H9 (cell line): ENCODE results near the gene SSNA1. TPM values are rescaled to one million over a fixed set of nuclear protein-coding genes. Genes with fewer than 3 reads are reported as not detected.

Experiments used
- DNase-seq: peaks from one replicate; pipeline ENCODE4 v3.0.0-alpha.2; 2017
- H2AFZ ChIP-seq: one replicate; pipeline ENCODE4 v1.6.1; 2013; ENCODE audit warnings: mild to moderate bottlenecking, low read length, control low read depth, moderate library complexity
- H2AK5ac ChIP-seq: 2 replicates; pipeline ENCODE4 v1.6.1; 2013; ENCODE audit warnings: low read length, control low read depth, mixed read lengths; ENCODE audit not compliant: insufficient read length
- H2BK120ac ChIP-seq: one replicate; pipeline ENCODE4 v1.6.1; 2013; ENCODE audit warnings: low read depth, mild to moderate bottlenecking, low read length, control low read depth, inconsistent platforms; ENCODE audit not compliant: poor library complexity, severe bottlenecking
- H2BK12ac ChIP-seq: 2 replicates; pipeline ENCODE4 v1.6.1; 2013; ENCODE audit warnings: low read length, control low read depth, mixed read lengths, low read depth; ENCODE audit not compliant: insufficient read length
- H2BK15ac ChIP-seq: 2 replicates; pipeline ENCODE4 v1.6.1; 2013; ENCODE audit warnings: low read depth, low read length, control low read depth
- H2BK20ac ChIP-seq: one replicate; pipeline ENCODE4 v1.6.1; 2013; ENCODE audit warnings: low read depth, mild to moderate bottlenecking, low read length, control low read depth, inconsistent platforms; ENCODE audit not compliant: poor library complexity, severe bottlenecking
- H2BK5ac ChIP-seq: 2 replicates; pipeline ENCODE4 v1.6.1; 2013; ENCODE audit warnings: low read length, control low read depth, mixed read lengths; ENCODE audit not compliant: insufficient read length
- H3K14ac ChIP-seq: 2 replicates; pipeline ENCODE4 v1.6.1; 2013; ENCODE audit warnings: low read length, control low read depth; ENCODE audit not compliant: insufficient read depth
- H3K18ac ChIP-seq: 2 replicates; pipeline ENCODE4 v1.6.1; 2013; ENCODE audit warnings: low read depth, mild to moderate bottlenecking, mixed read lengths, low read length, control low read depth; ENCODE audit not compliant: insufficient read length
- H3K23ac ChIP-seq: 2 replicates; pipeline ENCODE4 v1.6.1; 2013; ENCODE audit warnings: low read length, control low read depth, mixed read lengths, low read depth; ENCODE audit not compliant: insufficient read length
- H3K23me2 ChIP-seq: 2 replicates; pipeline ENCODE4 v1.6.1; 2013; ENCODE audit warnings: low read depth, mild to moderate bottlenecking, mixed read lengths, low read length, control low read depth; ENCODE audit not compliant: insufficient read length, poor library complexity, severe bottlenecking
- H3K27ac ChIP-seq: 2 replicates; pipeline ENCODE4 v1.5.1; 2013; ENCODE audit warnings: low read length, control low read depth, mixed read lengths, low read depth; ENCODE audit not compliant: insufficient read length
- H3K27me3 ChIP-seq: 2 replicates; pipeline ENCODE4 v1.6.1; 2013; ENCODE audit warnings: low read length, control low read depth, inconsistent platforms; ENCODE audit not compliant: insufficient read depth
- H3K4ac ChIP-seq: 2 replicates; pipeline ENCODE4 v1.6.1; 2013; ENCODE audit warnings: low read depth, mild to moderate bottlenecking, control low read depth, inconsistent platforms, low read length, moderate library complexity
- H3K4me1 ChIP-seq: 2 replicates; pipeline ENCODE4 v1.6.1; 2013; ENCODE audit warnings: low read length, control low read depth, inconsistent platforms; ENCODE audit not compliant: insufficient read depth
- H3K4me2 ChIP-seq: 2 replicates; pipeline ENCODE4 v1.6.1; 2013; ENCODE audit warnings: low read length, control low read depth, mixed read lengths; ENCODE audit not compliant: insufficient read length, insufficient read depth
- H3K56ac ChIP-seq: 2 replicates; pipeline ENCODE4 v1.6.1; 2013; ENCODE audit warnings: low read depth, mild to moderate bottlenecking, mixed read lengths, low read length, control low read depth; ENCODE audit not compliant: insufficient read length
- H3K79me1 ChIP-seq: 2 replicates; pipeline ENCODE4 v1.6.1; 2013; ENCODE audit warnings: low read depth, mild to moderate bottlenecking, moderate library complexity, low read length, control low read depth, inconsistent platforms; ENCODE audit not compliant: insufficient read depth, poor library complexity, severe bottlenecking
- H3K79me2 ChIP-seq: 2 replicates; pipeline ENCODE4 v1.6.1; 2013; ENCODE audit warnings: low read length, control low read depth, inconsistent platforms; ENCODE audit not compliant: insufficient read depth
- H3K9ac ChIP-seq: 2 replicates; pipeline ENCODE4 v1.6.1; 2013; ENCODE audit warnings: low read length, control low read depth, mixed read lengths; ENCODE audit not compliant: insufficient read length; ENCODE audit errors: extremely low read depth
- H3K9me3 ChIP-seq: one replicate; pipeline ENCODE4 v1.6.1; 2013; ENCODE audit warnings: low read depth, low read length, inconsistent platforms; ENCODE audit not compliant: control insufficient read depth
- H3T11ph ChIP-seq: one replicate; pipeline ENCODE4 v1.6.1; 2013; ENCODE audit warnings: mild to moderate bottlenecking, low read length, control low read depth, inconsistent platforms
- H4K20me1 ChIP-seq: one replicate; pipeline ENCODE4 v1.6.1; 2013; ENCODE audit not compliant: control insufficient read depth, insufficient read length, insufficient read depth
- H4K5ac ChIP-seq: 2 replicates; pipeline ENCODE4 v1.6.1; 2013; ENCODE audit warnings: low read depth, mild to moderate bottlenecking, mixed read lengths, low read length, control low read depth; ENCODE audit not compliant: insufficient read length
- H4K8ac ChIP-seq: replicated peaks from 2 replicates; pipeline ENCODE4 v1.6.1; 2013; ENCODE audit warnings: low read length, control low read depth, mixed read lengths, low read depth; ENCODE audit not compliant: insufficient read length
- H4K91ac ChIP-seq: 2 replicates; pipeline ENCODE4 v1.6.1; 2013; ENCODE audit warnings: low read depth, mild to moderate bottlenecking, moderate library complexity, mixed read lengths, low read length, control low read depth; ENCODE audit not compliant: insufficient read length
- H3K27ac Mint-ChIP-seq, 3 experiments: 2 replicates in 2 of 3; 3 replicates in 1 of 3; pipeline ENCODE4 v1.8.0; 2020 to 2021; ENCODE audit warnings: mixed read lengths in 3 of 3, mild to moderate bottlenecking in 1 of 3, moderate library complexity in 1 of 3
- H3K27me3 Mint-ChIP-seq: 2 replicates; pipeline ENCODE4 v1.8.0; 2021; ENCODE audit warnings: low read depth, mild to moderate bottlenecking, moderate library complexity, mixed read lengths
- H3K36me3 Mint-ChIP-seq, 3 experiments: 2 replicates in 2 of 3; 3 replicates in 1 of 3; pipeline ENCODE4 v1.8.0; 2020 to 2021; ENCODE audit warnings: low read depth in 3 of 3, mixed read lengths in 3 of 3; ENCODE audit not compliant: insufficient read depth in 1 of 3
- H3K4me1 Mint-ChIP-seq, 2 experiments: 2 replicates each; pipeline ENCODE4 v1.8.0; 2020; ENCODE audit warnings: mixed read lengths in 2 of 2
- H3K4me3 Mint-ChIP-seq, 2 experiments: 2 replicates in 1 of 2; 3 replicates in 1 of 2; pipeline ENCODE4 v1.8.0; 2020 to 2021; ENCODE audit warnings: mild to moderate bottlenecking in 2 of 2, mixed read lengths in 2 of 2, moderate library complexity in 1 of 2
- H3K9me3 Mint-ChIP-seq, 2 experiments: 2 replicates in 1 of 2; 3 replicates in 1 of 2; pipeline ENCODE4 v1.8.0; 2020; ENCODE audit warnings: mild to moderate bottlenecking in 2 of 2, mixed read lengths in 2 of 2, moderate library complexity in 1 of 2
- WGBS: extraction: QIAGEN DNeasy Blood & Tissue Kit; methylation state at CpG from one replicate; pipeline ENCODE4 v1.1.7; 2013; ENCODE audit warnings: missing lambda C conversion rate, low lambda C conversion rate, mixed read lengths; ENCODE audit not compliant: insufficient read length; ENCODE audit errors: extremely low coverage; 5-methylcytosine and 5-hydroxymethylcytosine counted together
- total RNA-seq: library from RNA; stranded (reverse); gene quantifications from 2 replicates; pipeline ENCODE4 v1.2.1, GENCODE V29; 2021
- TF ChIP-seq, protein P1 (sequence below): fragments of 200-600 bp; sonication (generic); conservative IDR thresholded peaks from 3 replicates; pipeline ENCODE4 v1.8.0; 2021; ENCODE audit warnings: antibody characterized with exemption, mild to moderate bottlenecking

SSNA1 gene
- total RNA-seq, 1 experiment from 2014 or later = 69.2 TPM

- no peak within 1 kb of the TSS for H2AFZ ChIP-seq
- no peaks in the 10 kb centered on the region for H3K9me3 ChIP-seq
- H3K14ac ChIP-seq = no peak within 1 kb of the TSS
- H4K5ac ChIP-seq = no peak within 1 kb of the TSS
- Mint-ChIP-seq H3K9me3 (no peaks in the 10 kb centered on the region), H3K27ac (no peak within 1 kb of the TSS; a peak in 1 of 7 replicates), H3K27me3 (peaks cover 86% of the 10 kb centered on the region), H3K4me3 (peak within 1 kb of the TSS; percentile 61 to 80), H3K4me1 (peaks cover 3 to 6% of the 10 kb centered on the region in 2 experiments), H3K36me3 (no peaks in the 10 kb centered on the region)
- no peak within 1 kb of the TSS for H2AK5ac ChIP-seq
- peak within 1 kb of the TSS; percentile 68 for H3K4me2 ChIP-seq
- H2BK12ac ChIP-seq = no peak within 1 kb of the TSS
- no peak within 1 kb of the TSS for H3K4ac ChIP-seq
- no peak for DNase-seq
- no peak within 1 kb of the TSS for H3K23ac ChIP-seq
- H3K56ac ChIP-seq = no peak within 1 kb of the TSS
- H2BK15ac ChIP-seq = no peak within 1 kb of the TSS; the same call in 1 of the 2 replicates
- H3K18ac ChIP-seq = no peak within 1 kb of the TSS
- no peaks in the 10 kb centered on the region for H3K4me1 ChIP-seq
- H2BK5ac ChIP-seq = no peak within 1 kb of the TSS
- no peak within 1 kb of the TSS for H2BK120ac ChIP-seq
- no peak within 1 kb of the TSS for H2BK20ac ChIP-seq
- H3K9ac ChIP-seq = no peak within 1 kb of the TSS
- H3K23me2 ChIP-seq = peaks cover 4% of the 10 kb centered on the region
- no peak within 1 kb of the TSS for H3K27ac ChIP-seq
- H3K79me1 ChIP-seq = no peaks in the 10 kb centered on the region
- no peak within 1 kb of the TSS for H4K8ac ChIP-seq
- no peak within 1 kb of the TSS for H4K91ac ChIP-seq
- peaks cover 35% of the 10 kb centered on the region; the same call in 1 of the 2 replicates for H3K27me3 ChIP-seq
- no CpG with 5 or more reads among the region's 41 CpGs for WGBS
- H3T11ph ChIP-seq = no peak within 1 kb of the TSS
- TF ChIP-seq, protein P1, sequence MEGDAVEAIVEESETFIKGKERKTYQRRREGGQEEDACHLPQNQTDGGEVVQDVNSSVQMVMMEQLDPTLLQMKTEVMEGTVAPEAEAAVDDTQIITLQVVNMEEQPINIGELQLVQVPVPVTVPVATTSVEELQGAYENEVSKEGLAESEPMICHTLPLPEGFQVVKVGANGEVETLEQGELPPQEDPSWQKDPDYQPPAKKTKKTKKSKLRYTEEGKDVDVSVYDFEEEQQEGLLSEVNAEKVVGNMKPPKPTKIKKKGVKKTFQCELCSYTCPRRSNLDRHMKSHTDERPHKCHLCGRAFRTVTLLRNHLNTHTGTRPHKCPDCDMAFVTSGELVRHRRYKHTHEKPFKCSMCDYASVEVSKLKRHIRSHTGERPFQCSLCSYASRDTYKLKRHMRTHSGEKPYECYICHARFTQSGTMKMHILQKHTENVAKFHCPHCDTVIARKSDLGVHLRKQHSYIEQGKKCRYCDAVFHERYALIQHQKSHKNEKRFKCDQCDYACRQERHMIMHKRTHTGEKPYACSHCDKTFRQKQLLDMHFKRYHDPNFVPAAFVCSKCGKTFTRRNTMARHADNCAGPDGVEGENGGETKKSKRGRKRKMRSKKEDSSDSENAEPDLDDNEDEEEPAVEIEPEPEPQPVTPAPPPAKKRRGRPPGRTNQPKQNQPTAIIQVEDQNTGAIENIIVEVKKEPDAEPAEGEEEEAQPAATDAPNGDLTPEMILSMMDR = no peak
- no peaks in the 10 kb centered on the region for H4K20me1 ChIP-seq
- H3K79me2 ChIP-seq = no peaks in the 10 kb centered on the region
These were observed 18.5 kb upstream of the SSNA1 start, which contains the start of gene LRRC26 for GRCh38 chr9:137169896-137170358. Gene LRRC26 (minus strand): TSS chr9:137170051. CDS start chr9:137169943, 108 bp downstream.
